HL-60 (cell line): ENCODE measurements around the gene SEC24A.
"Not testable (repeated sequence)": the region's sequence is repeated elsewhere in the genome, so short reads cannot be mapped to it uniquely, and the experiment has no call there.

Experiments
- DNase-seq, 2 experiments: peaks; one replicate each; pipeline ENCODE4 v3.0.0-alpha.2; 2010 to 2020; ENCODE audit warnings: low read depth in 1 of 2, low spot score in 1 of 2
- H3K27ac ChIP-seq: fragments of 250-450 bp; sonication (Bioruptor Pico); replicated peaks from 2 replicates; pipeline ENCODE4 v1.5.1; 2020; ENCODE audit warnings: mild to moderate bottlenecking, moderate library complexity
- H3K27me3 ChIP-seq: fragments of 250-450 bp; sonication (Bioruptor Pico); 2 replicates; pipeline ENCODE4 v1.5.1; 2021; ENCODE audit warnings: mild to moderate bottlenecking, moderate library complexity; ENCODE audit not compliant: insufficient read depth, poor library complexity, severe bottlenecking
- H3K4me3 ChIP-seq: replicated peaks from 2 replicates; pipeline ENCODE4 v1.5.1; 2011; ENCODE audit warnings: mild to moderate bottlenecking, control low read depth, low read length; ENCODE audit not compliant: insufficient read depth
- GABPA ChIP-seq: IDR thresholded peaks from 2 replicates; pipeline ENCODE4 v1.6.1; 2012; ENCODE audit warnings: low read depth
- POLR2AphosphoS5 ChIP-seq: IDR thresholded peaks from 2 replicates; pipeline ENCODE4 v1.6.1; 2012; ENCODE audit warnings: low read depth
- REST ChIP-seq: IDR thresholded peaks from 2 replicates; pipeline ENCODE4 v1.6.1; 2012; ENCODE audit warnings: low read depth; ENCODE audit not compliant: insufficient replicate concordance
- SPI1 ChIP-seq: IDR thresholded peaks from 2 replicates; pipeline ENCODE4 v1.6.1; 2012; ENCODE audit warnings: low read depth, mild to moderate bottlenecking, borderline replicate concordance
- long read RNA-seq: library from polyadenylated mRNA; unstranded; transcript quantifications from one replicate; pipeline ENCODE4 v2.0.0, GENCODE V29; 2020
- TF ChIP-seq, protein P1 (sequence below): IDR thresholded peaks from one replicate; pipeline ENCODE4 v1.5.1; 2011; ENCODE audit warnings: low read length, control low read depth, inconsistent platforms; ENCODE audit not compliant: insufficient read depth

SEC24A gene
- long read RNA-seq, full-length matches to known transcripts: 15 of 25 reads
- long read RNA-seq, partial matches to known transcripts: 6 of 25 reads
- long read RNA-seq, other reads (novel, unspliced or antisense): 4 of 25 reads

DNA sequence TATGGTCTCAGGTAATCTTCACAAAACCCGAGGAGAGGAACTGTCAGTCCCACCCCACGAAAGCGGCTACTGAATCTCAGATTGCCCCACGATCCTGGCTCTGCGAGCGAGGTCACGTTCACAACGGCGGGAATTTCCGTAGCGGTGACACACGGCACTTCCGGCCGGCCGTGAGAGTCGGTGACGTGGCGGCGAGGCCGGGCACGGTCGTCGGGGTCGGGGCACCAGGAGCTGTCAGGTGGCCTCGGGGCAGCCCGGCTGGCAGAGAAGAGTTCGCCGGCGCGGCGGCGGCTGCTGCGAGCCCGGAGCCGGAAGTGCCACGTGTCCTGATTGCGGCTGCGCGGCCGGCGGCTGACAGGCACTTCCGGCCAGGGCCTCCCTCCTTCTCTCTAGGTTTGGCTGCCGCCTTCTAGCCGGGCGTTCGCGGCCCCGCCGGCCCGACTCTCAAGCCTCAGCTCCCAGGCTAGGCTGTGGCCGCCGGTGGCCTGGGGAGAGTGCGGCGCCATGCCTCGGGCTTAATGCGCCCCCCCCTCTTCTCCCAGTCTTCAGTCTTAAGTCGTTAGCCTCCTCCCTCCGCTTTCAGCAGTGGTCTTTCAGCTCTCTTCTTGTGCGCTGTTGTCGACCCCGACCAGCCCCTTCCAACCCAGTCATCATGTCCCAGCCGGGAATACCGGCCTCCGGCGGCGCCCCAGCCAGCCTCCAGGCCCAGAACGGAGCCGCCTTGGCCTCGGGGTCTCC is at the start of gene SEC24A:
SEC24A (plus strand) TSS at position 361 of the 738 bp plus-strand sequence; CDS start at position 653, 292 bp downstream.
- peak; percentile 63 to 72 for DNase-seq
- Histone ChIP-seq H3K4me3 (peak within 1 kb of the TSS; percentile 75), H3K27me3 (no peaks in the 10 kb centered on the region), H3K27ac (peak within 1 kb of the TSS; percentile 90)
- TF ChIP-seq GABPA: peak; percentile 78
- peak; percentile 57; the same call in 1 of the 2 replicates for TF ChIP-seq POLR2AphosphoS5
- no peak for TF ChIP-seq SPI1
- no peak for TF ChIP-seq REST

GRCh38 chr5:134599820-134600219 is 48.8 kb upstream of the SEC24A start:
- H3K27me3 ChIP-seq, H3K27ac ChIP-seq, DNase-seq, H3K4me3 ChIP-seq: not testable (repeated sequence)

GRCh38 chr5:134600600-134600999 is 48.0 kb upstream of the SEC24A start:
- no peak for TF ChIP-seq REST
- no peak for TF ChIP-seq SPI1
- TF ChIP-seq GABPA: no peak
- no peak for TF ChIP-seq POLR2AphosphoS5
- TF ChIP-seq, protein P1, sequence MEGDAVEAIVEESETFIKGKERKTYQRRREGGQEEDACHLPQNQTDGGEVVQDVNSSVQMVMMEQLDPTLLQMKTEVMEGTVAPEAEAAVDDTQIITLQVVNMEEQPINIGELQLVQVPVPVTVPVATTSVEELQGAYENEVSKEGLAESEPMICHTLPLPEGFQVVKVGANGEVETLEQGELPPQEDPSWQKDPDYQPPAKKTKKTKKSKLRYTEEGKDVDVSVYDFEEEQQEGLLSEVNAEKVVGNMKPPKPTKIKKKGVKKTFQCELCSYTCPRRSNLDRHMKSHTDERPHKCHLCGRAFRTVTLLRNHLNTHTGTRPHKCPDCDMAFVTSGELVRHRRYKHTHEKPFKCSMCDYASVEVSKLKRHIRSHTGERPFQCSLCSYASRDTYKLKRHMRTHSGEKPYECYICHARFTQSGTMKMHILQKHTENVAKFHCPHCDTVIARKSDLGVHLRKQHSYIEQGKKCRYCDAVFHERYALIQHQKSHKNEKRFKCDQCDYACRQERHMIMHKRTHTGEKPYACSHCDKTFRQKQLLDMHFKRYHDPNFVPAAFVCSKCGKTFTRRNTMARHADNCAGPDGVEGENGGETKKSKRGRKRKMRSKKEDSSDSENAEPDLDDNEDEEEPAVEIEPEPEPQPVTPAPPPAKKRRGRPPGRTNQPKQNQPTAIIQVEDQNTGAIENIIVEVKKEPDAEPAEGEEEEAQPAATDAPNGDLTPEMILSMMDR: no peak
- Histone ChIP-seq H3K4me3 (no peak overlapping the region), H3K27me3 (no peaks in the 10 kb centered on the region), H3K27ac (no peak overlapping the region)
- no peak for DNase-seq

GRCh38 chr5:134603059-134603458 is 45.5 kb upstream of the SEC24A start:
- no peak overlapping the region for H3K4me3 ChIP-seq
- no peak for DNase-seq
- TF ChIP-seq REST (no peak), SPI1 (no peak), GABPA (no peak), POLR2AphosphoS5 (no peak)
- TF ChIP-seq, protein P1: no peak
- no peak overlapping the region for H3K27ac ChIP-seq
- H3K27me3 ChIP-seq: no peaks in the 10 kb centered on the region
